Testis (tissue), 2 donors: ENCODE results near the gene CCL3.

Source experiments
- POLR2A ChIP-seq: fragments of 450-650 bp; IDR thresholded peaks from one replicate; pipeline ENCODE4 v1.6.1; 2017; ENCODE audit warnings: antibody characterized with exemption, mild to moderate bottlenecking, moderate library complexity
- TF ChIP-seq, protein P1 (sequence below), 3 experiments: fragments of 450-650 bp in 2 of 3; fragments of 200-600 bp in 1 of 3; sonication (generic) in 1 of 3; IDR thresholded peaks; one replicate each; pipeline ENCODE4 v1.5.1; 2016 to 2019; ENCODE audit warnings: antibody characterized with exemption in 3 of 3, mild to moderate bottlenecking in 2 of 3, moderate library complexity in 1 of 3

DNA sequence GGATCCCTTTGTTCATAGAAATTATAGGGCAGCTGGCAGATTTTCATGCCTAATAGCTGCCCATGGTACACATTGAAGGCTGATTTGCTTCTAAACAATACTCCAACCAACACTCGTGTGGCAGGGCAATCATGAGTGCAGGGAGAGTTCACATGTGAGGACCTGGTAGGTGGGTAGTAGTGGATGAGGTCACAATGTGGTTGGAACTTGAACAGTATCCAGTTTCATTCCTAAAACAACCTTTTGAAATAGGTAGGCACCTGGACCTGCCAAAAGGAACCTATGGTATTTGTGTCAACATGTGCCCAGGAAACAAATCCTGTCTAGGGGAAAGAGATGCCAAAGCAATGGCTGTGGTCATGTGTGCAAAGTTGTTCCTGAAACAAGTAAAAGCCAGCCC, 46.5 kb upstream of the CCL3 start:
- TF ChIP-seq, protein P1, sequence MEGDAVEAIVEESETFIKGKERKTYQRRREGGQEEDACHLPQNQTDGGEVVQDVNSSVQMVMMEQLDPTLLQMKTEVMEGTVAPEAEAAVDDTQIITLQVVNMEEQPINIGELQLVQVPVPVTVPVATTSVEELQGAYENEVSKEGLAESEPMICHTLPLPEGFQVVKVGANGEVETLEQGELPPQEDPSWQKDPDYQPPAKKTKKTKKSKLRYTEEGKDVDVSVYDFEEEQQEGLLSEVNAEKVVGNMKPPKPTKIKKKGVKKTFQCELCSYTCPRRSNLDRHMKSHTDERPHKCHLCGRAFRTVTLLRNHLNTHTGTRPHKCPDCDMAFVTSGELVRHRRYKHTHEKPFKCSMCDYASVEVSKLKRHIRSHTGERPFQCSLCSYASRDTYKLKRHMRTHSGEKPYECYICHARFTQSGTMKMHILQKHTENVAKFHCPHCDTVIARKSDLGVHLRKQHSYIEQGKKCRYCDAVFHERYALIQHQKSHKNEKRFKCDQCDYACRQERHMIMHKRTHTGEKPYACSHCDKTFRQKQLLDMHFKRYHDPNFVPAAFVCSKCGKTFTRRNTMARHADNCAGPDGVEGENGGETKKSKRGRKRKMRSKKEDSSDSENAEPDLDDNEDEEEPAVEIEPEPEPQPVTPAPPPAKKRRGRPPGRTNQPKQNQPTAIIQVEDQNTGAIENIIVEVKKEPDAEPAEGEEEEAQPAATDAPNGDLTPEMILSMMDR (IDR thresholded peaks at IDR 0.05): no peak
- TF ChIP-seq POLR2A: no peak
